HG02885 (cell line): ENCODE measurements around the gene PREX1.
"Not testable (repeated sequence)": the region's sequence is repeated elsewhere in the genome, so short reads cannot be mapped to it uniquely, and the experiment has no call there.

Experiments used
- ATAC-seq: cut with Tn5 transposase; IDR thresholded peaks from one replicate; pipeline ENCODE4 v1.9.1; 2021; ENCODE audit warnings: mild to moderate bottlenecking; ENCODE audit not compliant: unreplicated experiment, poor library complexity

PREX1 gene

GRCh38 chr20:48828734-48829460, 1.1 kb upstream of the PREX1 start:
- ATAC-seq, result no peak

GRCh38 chr20:48826883-48827771, 672 bp downstream of the PREX1 start:
- peak; percentile 19 for ATAC-seq

GRCh38 chr20:48826480-48826879, 1.3 kb downstream of the PREX1 start:
- ATAC-seq, result not testable (repeated sequence)

DNA sequence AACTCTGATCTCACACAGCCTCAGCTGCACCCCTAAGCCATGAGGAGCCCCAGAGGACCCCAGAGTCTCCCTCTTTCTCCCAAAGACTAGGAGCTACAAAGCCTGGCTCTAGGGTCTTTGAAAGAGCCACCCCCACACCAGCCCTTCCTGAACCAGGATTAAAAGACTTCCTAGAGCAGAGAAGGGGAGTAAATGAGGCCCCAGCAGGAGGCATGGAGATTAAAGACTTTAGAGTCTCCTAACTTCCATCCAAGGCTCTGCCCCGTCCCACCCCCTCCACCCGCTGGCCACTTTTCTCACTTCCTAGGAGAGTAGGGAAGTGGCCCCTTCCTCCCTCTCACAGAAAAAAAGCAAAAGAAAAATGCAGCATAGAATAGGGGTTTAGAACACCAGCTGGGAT, 1.7 kb downstream of the PREX1 start:
- no peak for ATAC-seq

DNA sequence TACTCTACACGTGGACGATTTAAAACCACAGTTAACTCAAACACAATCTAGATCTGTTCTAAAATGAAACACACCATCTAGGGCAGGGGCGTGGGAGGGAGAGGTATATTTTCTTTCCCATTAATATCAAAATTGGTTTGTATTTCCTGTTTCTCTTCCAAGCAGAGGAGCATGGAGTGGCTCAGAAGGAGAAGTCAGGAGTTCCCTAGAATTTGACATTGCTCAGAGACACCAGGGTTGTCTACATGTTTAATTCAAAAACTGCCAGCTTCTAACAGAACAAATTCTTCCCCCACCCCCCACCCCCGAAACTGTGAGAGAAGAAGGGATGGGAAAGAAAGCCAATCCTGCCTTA, 2.3 kb downstream of the PREX1 start:
- ATAC-seq, result no peak

DNA sequence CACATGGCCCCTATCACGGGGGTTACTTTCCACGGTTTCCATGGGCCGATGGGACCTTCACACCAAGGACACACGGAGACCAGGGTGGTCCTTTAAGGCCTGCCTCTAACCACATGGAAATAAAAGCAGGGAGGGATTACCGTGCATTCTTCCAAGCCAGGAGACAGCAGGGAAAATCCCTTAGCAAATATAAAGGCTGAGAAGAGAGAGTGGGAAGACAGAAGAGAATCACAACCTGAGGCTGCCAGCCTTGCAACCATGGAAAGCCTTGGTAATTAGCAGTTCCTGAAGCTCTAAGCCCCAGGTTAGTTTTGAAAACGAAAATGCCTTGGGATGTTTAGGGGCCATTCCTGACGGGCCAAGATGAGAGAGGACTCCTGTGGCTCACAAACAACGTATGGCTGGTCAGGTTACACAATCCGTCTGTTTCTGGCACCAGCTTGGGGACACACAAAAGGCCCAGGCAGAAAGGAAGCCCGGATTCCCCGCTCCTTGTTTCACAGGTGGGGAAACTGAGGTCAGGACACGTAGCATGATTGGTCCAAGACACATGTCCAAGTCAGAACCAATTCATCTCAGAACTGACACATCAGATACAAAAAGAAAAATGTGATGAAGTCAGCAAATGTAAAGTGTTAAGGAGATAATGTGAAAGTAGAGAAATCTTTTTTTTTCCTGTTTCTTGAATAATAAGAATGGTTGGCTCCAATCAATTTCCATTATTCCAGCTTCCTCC, 2.8 kb downstream of the PREX1 start:
- ATAC-seq, result no peak

DNA sequence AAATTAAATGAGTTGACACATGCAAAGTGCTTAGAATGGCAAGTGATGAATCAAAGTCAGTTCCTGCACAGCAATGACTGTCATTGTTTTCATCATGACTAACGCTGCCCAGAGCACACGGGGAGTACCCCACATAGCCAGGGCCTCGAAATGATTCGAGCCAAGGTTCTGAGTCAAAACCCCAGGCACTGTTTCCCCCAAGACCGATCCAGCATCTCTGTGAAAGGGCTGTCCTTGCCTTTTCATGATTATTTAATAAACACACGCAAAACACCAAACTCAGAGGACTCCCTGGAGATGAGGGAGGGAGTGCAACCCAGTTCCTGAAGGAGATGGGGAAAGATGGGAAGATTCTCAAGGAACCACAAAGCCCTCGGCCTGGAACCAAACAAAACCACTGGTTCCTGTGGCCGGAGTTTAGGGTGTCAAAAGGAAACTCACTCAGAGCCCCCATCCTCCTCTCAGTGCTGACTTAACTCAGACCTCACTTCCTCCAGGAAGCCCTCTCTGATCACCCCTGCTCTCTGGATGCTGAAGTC, 3.8 kb downstream of the PREX1 start:
- ATAC-seq, result peak; percentile 33

DNA sequence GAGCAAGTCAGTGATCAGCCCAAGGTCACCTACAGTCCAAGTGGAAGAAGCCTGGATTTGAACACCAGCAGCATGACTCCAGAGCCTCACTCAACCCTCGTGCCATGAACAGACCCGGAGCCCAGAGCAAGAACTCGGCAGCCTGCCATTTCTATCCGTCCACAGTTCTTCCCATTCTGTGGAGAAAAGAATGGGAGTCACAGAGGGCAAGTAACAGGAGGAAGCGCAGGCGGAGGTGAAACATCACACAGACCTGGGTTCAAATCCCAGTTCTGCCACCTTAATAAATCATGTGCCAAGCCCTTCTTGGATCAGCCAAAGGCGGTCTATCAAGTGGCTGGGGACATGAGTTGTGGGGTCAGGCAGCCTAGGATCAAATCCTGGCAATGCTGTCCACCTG, 4.3 kb downstream of the PREX1 start:
- ATAC-seq, result no peak

DNA sequence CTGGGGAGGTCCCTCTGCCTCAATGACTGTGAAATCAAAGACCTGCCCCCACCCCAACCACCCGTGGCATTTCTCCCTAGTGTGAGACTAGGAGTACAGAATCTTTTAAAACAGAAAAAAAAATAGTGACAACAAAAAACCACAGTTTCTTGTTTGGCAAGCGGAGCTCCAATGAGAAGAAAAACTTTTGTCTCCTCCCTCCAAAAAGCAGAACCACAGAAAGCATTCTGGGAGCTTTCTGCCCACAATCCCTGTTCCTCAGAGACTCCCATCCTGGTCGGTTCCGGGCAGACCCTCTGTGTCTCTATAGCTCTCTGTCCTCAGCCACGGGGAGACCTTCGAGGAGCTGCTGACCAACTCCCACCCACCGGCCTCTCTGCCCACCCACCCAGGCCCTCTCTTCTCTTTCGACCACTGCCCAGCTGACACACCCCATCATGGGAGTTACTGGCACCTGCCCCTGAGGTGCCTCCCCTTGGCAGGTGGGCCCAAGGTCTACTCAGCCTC, 4.9 kb downstream of the PREX1 start:
- no peak for ATAC-seq

DNA sequence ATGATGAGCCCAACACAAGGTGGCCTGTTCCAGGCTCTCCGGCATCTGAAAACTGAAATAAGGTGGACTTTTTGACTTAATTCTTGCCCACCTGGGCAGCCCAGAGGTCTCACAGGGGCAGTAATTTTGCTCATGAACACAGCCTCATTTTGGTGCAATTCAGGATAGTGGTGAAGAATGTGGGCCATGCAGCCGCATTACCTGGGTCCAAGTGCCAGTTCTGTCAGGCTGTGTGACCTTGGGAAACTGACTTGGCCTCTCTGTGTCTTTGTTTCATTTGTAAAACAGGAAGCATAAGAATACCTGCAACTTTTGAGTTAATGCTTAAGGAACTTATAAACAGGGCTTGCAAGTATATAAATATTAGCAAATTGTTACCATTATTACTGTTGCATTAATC, 5.6 kb downstream of the PREX1 start:
- no peak for ATAC-seq

DNA sequence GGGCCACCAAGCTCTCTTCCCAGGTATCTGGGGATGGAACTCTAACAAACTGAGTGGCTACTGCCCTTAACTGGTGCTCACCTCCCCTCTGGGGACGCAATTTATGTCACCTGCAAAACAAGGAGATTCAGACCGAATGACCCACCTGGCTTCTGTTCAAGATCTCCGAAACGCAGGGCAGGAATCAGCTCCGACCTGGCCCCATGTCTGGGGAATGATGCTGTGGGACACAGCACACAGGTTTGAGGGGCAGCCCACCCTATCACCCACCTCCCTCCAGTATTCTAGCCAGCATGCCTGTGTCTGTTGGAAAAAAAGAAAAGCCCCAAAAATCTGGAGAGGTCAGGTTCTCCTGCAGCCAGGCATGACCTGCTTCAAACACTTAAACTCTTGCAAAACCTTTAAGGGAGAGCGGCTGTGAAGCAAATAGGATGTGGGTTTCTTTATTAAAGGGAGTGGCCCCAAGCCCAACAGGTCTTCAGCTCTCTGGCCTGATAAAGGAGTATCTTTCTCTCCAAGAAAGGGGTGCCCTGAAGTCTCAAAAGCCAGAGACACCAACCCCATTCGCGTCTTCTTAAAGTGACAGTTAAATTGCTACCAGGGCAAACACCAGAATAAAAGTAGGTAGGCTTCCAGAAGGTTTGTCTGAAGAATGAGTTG, 6.4 kb downstream of the PREX1 start:
- ATAC-seq, result no peak

DNA sequence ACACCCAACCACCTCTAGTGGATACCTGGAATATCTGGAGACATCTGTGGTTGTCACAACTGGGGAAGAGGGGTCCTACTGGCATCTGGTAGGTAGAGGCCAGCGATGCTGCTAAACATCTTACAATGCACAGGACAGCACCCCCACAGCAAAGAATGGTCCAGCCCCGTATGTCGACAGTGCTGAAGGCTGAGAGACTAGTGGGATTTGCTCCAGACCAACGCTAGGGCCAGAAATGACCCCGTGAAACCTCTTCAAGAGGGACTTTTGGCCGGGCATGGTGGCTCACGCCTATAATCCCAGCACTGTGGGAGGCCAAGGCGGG, 7.2 kb downstream of the PREX1 start:
- no peak for ATAC-seq

- no peak for ATAC-seq
Observed at GRCh38 chr20:48819821-48820648, 7.8 kb downstream of the PREX1 start.

DNA sequence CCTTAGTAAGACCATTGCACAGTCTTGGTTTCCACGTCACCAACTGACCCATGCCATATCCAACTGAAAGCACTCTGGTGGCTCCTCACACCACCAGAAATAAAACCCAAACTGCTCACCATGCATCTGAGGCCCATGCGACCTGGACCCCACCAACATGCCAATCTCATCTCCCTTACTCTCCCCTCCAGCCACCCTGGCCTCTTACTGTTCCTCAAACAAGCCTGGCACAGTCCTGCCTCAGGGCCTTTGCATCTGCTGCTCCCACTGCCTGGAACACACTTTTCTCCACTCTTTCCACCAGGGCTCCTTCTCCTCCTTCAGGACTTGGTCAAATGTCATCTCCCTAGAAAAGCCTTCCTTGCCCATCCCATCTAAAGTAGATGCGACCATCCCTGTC, 8.7 kb downstream of the PREX1 start:
- ATAC-seq, result no peak

DNA sequence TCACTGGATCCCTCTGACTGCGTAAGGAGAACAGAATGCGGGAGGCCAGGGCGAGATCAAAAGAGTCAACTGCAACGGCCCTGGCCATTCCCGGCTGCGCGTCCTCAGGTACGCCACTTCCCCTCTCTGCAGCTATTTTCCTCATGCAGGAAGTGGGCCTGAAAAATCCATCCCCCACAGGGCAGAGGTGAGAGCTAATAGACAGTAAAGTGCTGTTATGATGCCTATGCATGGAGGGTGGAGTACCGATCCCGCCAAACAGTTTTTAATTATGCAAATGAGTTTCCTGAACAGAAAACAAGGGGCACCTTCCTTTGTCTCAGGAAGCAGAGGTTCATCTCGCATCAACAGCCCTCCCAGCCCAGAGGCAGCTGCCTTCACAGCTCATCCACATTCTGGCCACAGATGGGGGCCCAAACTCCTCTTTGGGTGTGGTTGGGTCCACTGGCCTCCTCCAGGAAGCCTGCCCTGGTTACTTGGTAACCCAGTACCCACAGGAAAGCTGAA, 9.3 kb downstream of the PREX1 start:
- ATAC-seq, result peak; percentile 39

DNA sequence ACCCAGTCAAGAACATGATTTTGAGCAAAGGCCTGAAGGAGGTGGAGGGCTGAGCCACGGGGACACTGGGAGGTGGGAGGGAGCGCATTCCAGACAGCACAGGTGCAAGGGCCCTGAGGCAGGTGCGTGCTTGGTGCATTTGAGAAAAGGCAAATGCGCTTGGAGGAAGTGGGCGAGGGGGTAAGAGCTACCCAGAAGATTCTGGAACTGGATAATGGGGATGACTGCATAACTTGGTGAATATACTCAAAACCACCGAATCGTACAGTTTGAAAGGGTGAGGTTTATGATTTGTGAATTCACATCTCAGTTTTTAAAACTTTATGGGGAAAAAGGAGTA, 9.8 kb downstream of the PREX1 start:
- ATAC-seq, result no peak

DNA sequence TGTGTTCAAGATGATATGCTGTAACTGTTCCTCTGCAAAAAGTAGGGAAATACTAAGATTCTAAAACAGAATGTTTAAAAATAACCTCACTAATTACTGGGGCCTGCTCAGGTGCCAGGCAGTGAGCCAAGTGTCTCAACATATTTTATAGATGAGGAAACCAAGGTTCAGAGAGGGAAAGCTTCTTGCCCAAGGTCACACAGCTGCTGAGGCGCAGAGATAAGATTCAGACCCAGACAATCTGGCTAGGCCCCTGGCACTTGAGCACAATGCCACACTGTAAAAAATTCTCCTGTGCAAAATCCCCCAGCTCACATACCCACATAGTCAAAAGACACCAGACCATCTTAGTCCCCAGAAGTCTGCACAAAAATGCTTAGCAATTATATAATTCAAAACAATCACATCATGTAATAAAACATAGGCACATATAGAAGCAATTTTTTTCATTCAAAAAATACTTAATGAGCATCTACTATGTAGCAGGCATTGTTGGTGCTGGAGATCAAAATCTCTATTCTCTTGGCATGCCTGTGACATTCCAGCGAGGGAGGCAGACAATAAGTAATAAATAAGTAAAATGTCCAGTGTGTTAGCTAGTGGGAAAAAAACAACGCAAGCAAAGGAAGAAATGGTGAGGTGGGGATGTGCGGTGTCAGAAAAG, 10.3 kb downstream of the PREX1 start:
- ATAC-seq, result no peak

- ATAC-seq, result no peak
Observed at GRCh38 chr20:48816282-48817205, 11.3 kb downstream of the PREX1 start.
